Activated CD4-positive, alpha-beta T cell treated with anti-CD3 and anti-CD28 coated beads, Interleukin-10, Interleukin-2, amounts not matched to agents 100 ng/mL and 50 ng/mL, durations not matched to agents 16 hours and 8 hours (primary cell): Measurements from ENCODE around the gene ST6GAL2.
A peak's percentile ranks its signal among the peaks of the same experiment; 100 is the strongest.

ENCODE experiments used
- DNase-seq: peaks from one replicate; pipeline ENCODE4 v3.0.0-alpha.2; 2020

The ST6GAL2 gene, protein sequence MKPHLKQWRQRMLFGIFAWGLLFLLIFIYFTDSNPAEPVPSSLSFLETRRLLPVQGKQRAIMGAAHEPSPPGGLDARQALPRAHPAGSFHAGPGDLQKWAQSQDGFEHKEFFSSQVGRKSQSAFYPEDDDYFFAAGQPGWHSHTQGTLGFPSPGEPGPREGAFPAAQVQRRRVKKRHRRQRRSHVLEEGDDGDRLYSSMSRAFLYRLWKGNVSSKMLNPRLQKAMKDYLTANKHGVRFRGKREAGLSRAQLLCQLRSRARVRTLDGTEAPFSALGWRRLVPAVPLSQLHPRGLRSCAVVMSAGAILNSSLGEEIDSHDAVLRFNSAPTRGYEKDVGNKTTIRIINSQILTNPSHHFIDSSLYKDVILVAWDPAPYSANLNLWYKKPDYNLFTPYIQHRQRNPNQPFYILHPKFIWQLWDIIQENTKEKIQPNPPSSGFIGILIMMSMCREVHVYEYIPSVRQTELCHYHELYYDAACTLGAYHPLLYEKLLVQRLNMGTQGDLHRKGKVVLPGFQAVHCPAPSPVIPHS

DNA sequence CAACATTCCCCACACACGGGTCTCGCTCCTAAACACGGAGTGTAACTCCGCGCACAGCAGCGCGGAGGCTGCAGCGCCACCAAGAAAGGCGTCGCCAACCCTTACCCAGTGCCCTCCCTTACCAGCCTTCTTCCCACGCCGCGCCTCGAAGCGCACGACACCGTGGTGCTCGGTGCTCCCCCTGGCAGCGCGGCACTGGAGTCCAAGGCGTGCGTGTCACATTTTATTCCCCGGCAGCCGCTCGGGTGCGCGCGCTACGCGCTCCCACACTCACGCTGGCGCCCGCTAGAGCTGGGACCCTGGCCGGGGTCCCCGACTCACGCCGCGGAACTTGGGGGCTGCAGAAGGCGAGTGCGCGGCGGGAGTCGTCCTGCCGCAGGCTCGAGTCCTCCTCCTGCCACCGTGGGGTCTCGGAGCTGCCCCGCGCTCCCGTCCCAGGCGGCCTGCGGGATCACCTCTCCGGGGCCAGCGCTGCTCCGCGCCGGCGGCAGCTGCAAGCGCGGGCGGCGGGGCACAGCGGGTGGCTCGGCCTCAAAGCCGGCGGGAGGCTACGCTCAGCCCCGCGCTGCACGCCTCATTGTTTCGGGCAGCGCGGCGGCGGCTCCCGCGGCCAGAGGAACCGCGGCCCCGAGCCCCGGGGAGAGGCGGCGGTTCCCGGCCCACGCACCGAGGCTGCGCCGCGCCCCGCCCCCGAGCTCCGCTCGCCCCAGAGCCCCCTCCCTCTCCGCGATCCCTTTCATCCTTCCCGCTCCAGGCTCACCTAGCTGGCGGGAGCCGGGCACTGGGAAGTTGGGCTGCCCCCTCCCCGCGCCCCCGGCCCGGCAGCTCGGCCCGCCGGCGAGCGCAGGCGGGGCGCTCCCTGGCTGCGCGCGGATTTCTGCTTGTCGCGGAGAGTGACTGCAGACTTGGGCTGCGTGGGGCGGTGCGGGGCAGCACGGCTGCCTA is at the start of gene ST6GAL2:
Gene ST6GAL2 (minus strand): TSS at position 197 of the 945 bp plus-strand sequence. CDS start 42,190 bp downstream, outside the sequence.
- DNase-seq, result no peak

DNA sequence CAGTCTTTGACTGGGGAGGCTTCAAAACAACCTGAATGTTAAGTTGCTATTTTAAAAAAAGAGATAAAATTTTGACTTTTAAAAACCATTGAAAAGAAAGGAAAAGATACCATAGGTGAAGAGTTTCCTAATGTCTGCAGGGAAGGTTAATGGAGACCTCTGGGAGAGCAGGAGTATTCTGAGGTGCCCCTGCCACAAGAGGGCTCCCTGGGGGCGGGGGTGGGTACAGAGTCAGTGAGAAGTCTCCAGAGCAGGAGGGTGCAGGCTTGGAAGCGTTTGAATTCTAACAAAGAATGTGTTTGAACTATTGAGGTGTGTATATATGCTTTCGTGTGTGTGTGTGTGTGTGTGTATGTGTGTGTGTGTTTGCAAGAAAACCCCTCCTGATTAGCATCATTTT is 46.7 kb upstream of the ST6GAL2 start:
- no peak for DNase-seq

DNA sequence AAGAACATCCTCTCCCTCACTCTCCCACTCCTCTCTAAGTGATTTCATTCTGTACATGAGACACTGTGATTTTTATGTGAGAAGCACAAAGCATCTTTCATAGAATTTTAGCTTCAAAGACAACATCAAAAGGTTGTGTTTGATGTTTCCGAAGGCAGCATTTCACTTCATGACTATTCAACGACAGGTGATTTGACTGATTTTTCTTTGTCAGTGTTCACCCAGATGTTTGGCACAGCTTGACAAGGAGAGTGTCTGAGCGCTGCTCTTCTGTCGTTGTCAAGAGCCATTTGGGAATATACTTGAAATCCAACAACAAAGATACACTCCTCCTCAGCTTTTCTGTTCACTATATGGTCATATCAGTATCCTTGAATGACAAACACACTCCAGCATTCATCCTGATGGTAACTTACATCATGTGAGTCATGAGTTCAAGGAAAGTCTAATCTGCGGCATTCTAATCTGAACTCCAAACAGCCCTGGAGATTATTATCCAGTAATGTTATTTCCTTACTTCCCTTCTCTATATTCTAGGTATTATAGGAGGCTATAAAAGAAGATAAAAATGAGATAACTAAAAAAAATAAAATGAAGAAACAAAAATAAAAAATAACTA is 45.9 kb upstream of the ST6GAL2 start:
- no peak for DNase-seq

DNA sequence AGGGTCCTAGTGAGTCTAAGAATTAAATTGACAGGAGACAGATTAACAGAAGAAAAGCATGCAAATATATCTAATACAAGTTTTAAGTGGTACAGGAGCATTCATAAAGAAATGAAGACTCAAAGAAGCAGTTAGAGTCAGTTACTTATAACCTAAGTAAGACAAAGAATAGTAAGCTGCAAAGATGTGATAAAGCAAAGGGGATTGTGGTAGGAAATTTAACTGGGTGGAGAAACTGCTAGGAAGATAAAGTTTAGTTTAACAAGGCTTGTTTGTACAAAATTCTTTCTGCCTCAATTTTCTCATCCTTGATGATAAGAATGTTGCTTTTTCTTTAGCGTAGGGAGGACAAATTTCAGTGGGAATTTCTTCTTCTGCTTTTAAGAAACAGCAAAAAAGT is 35.5 kb upstream of the ST6GAL2 start:
- DNase-seq, result no peak

DNA sequence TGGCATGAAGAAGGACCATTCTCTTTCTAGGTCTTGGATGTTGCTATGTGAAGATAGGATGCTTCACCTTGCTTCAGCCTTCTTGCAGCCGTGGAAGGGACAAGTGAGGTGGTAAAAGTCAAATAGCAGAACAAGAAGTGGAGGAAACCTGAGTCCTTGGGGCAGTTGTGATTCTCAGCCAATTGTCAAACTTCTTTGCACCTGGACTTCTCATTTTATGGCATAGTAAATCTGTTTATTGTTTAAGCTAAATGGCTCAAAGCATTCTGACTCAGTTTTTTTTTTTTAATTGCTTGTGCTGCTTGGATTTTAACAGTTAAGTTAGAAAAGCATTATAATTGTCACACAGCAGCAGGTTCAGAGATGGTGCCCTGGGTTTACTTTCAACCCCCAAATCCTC is 33.0 kb upstream of the ST6GAL2 start:
- DNase-seq, result no peak

DNA sequence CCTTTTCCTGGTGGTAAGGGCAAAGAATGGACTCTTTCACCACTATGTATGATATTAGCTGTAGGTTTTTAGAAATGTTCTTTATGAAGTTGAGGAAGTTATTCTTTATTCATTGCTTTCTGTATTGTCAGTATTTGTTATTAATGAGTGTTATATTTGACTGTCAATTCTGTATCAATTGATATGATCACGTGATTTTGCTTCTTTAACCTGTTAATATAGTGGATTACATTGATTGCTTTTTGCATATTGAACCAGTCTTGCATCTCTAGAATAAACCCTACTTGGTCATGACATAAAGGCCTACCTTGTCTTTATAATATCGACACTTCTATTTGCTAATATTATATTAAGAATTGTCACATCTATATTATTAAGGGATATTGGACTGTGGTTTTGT is 18.3 kb upstream of the ST6GAL2 start:
- no peak for DNase-seq

DNA sequence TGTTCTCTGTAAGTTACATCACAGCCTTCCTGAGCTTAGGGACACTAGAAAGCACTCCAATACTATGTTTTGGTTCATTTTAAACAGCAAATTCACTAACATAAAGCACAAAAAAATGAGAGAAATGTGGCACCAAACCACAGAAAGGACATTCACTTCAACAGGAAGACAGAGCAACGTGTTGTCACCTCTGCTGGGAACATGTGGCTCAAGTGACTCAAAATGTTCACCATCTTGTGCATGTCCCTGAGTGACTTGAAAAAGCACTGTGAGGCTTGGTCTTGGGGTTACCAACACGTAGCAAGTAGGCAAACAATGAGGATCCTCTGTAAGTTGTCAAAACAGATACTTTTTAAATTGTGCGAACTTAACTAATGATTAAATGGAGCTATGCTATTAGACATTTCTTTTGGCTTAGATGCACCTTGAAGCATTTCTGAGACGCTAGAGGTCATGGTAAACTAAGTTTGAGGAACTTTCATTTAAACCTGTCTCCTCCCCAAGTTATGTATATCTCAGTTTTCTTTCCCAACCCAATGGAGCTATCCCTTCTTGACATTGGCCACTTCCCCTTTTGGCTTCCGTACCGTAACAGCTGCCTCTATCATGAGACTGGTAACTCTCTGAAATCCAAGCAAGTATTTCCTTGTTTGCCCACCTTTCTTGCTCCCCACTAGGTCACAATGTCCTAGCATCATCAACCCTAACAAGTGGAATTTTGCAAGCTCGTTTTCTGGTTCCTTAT is 14.0 kb upstream of the ST6GAL2 start:
- DNase-seq, result no peak

DNA sequence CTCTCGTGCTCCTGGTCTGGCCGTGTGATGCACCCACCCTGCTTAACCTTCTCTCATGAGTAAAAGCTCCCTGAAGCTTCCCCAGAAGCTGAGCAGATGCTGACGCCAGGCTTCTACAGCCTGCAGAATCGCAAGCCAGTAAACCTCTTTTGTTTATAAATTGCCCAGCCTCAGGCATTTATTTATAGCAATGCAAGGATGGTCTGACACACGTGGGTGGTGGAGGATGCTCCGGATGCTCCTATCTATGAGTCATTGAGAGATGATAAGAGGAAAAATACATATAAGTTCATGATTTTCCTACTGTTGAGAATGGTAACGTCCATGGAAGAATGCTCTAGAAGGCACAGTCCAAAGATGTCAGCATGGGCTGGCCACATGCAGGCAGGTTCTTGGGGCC is 8.6 kb upstream of the ST6GAL2 start:
- no peak for DNase-seq

DNA sequence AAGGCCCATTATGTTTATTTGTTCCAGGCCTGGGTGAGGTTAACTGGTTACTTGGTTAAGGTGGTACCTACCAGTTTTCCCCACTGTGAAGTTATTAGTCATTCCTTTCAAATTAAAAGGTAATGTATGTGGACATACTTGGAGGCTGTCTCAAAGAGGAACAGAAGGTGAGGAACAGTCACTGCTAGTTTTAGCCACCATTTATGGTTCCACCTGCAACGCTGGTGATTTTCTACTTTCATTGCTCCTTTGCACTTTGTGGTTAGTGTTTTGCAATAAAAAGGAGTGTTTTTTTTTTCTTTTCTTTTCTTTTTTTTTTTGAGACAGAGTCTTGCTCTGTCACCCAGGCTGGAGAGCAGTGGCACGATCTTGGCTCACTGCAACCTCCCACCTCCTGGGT is 6.1 kb upstream of the ST6GAL2 start:
- no peak for DNase-seq

DNA sequence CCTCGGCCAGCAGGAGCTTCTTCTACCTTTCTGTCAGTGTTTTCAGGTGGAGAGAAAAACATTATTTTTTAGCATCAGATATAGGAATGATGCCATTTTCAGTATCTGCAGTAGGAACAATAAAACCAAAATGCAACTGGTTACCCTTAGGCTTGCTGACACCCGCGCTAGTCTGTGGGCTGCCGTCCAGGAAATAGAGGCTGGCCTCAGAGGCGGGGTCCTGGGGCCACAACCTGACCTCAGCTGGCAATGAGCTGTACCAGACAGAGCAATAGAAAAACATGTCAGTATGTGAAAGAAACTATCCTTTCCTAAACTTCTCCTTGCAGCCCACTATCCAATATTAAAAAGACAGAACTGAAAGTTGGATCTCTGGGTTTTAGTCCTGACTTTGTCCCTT is 4.6 kb upstream of the ST6GAL2 start:
- peak; percentile 4 for DNase-seq

DNA sequence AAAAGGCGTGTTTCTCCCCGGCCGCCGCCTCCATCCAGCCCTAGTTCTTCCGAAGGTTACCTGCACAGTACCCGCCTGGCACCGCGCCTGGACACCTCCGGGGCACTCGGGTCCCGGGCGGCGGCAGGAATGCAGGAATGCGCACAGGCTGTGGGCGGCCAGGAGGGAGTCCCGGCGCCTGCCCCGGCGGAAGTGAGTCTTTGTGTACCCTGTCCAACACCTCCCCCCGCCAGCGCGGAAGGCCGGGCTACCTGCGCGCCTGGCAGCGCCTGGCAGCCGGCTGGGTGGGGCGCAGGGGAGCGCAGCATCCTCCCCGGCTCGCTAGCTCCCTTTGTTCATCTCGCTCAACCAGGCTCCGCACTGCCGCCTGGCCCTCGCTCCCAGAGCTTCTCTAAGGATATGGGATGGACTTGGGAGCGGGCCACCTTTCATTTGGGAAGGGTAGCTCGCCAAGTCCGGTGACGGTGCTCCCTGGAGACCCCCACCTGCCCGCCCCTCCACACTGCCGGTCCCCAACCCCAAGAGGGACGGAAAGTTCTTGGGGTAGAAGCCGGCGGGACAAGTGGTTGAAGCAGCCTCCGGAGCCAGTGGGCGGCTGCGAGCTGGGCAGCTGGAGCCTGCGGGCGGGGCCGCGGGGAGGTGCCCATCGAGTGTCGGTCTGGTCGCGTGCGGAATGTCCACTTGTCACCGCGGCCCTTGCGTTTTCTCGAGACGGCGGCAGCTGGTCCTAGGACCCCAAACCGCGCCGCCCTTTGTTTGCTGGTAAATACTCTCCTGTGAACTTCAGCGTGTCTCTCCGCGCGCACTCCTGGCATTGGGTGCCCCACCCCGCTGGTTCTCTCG is 1.2 kb upstream of the ST6GAL2 start:
- no peak for DNase-seq

DNA sequence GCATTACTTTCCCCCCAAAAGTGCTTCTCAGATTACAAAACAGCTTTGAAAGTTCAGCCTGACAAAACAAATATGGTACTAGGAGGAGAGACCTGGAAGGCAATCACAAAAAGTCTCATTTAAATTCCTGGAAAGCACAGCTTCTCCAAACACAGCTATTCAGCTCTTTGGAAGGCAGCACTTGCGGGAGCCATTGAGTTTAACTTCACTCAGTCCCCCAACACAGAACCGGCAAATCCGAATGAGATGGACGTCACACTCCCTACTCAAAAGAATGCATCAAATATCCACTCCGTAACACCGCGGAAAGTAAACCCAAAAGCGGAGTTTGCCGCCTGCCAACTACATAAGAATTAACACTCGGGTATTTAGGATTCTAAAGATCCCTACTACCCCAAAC is 638 bp downstream of the ST6GAL2 start:
- no peak for DNase-seq

DNA sequence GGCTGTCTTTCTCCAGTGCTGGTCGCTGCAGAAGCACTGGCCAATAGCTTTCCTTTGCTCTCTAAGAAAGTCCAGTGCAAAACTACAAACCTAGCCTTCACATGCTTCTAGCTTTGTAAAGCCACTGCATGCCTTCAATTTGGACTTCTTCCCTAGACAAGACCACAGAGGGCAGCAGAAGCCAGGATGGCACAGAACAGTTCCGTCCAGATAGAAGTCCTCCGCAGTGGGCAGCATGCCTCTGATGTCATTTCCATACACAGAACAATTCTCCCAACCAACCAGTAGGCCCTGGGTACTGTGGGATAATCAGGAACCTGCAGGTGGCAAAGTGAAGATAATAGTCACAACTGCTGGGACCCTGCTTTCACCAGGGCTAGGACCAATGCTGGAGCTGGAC is 3.3 kb downstream of the ST6GAL2 start:
- DNase-seq, result no peak

DNA sequence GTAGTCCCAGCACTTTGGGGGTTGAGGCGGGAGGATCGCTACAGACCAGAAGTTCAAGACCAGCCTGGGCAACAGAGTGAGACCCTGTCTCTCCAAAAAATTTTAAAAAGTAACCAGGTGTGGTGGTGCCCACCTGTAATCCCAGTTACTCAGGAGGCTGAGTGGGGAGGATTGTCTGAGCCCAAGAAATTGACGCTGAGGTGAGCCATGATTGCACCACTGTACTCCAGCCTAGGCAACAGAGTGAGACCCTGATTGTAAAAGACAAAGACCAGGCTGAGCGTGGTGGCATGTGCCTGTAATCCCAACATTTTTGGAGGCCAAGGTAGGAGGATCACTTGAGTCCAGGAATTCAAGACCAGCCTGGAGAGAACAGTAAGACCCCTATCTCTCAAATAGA is 7.8 kb downstream of the ST6GAL2 start:
- no peak for DNase-seq

DNA sequence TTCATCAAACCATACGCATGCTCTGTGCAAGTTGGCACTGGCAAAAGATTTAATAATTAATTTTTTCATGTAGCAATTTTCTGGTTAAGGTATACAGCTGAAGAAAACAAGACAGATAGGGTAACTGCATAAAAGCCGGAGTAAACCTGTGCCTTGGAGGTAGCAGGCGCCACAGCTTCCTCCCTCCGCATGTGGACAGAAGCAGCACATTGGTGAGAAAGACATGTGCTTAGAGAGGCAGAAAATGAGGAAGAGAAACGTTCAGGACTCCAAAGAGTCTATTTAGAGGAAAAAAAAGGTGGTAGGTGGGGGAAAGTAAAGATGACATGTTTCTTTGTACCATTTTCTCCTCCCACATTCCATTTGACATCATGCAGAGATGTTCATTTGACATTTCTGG is 9.3 kb downstream of the ST6GAL2 start:
- no peak for DNase-seq

DNA sequence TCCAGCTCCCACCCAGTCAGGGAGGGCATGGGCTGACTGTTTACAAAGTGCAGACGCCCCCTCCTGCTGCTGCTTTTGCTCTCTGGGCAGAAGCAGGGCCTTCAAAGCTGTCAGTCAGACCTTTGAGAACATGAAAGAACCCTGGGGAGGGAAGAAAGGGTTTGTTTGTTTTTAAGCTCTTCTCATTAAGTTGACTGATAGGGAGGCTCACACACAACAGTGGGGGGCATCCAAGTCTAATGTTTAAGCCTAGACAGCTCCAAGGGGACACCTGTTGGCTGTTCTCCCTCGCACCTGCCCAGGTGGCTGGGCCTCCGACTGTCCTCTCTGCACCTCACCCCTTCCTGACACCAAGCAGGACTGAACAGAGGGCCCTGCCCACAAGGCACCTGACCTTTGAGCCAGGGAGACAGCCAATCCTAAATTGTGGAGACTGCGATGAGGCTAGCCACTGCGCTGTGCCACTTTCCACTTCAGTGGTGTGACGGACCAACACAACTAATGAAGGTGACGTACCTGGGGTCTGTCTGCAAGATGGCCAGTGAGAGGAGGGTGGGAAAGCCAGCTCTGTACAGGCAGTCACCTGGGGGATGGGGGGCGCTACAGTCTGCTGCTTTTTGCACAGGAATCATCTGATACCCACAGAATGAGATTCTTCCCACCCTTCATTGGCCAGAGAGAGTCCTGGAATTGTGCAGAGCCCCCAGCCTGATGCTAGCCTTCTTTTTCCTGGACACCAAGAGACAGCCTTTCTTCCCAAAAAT is 16.3 kb downstream of the ST6GAL2 start:
- no peak for DNase-seq

DNA sequence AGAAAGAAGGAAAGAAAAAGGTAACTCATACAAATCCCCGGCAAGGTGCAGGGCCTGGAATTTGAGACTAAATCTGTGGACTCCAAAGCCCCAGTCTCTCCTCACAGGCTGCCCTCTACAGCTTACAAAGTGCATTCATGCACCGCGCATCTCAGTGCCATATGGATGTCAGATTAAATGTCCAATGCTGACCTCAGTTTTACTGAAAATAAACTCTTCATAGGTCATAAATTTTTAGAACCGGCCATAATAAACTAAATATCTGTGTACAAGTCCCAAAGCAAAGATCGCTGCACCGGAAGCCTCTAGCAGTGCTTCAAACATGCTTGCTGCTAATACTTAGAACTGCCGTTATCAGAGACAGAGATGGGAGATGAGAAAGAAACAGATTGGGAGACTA is 17.7 kb downstream of the ST6GAL2 start:
- no peak for DNase-seq

DNA sequence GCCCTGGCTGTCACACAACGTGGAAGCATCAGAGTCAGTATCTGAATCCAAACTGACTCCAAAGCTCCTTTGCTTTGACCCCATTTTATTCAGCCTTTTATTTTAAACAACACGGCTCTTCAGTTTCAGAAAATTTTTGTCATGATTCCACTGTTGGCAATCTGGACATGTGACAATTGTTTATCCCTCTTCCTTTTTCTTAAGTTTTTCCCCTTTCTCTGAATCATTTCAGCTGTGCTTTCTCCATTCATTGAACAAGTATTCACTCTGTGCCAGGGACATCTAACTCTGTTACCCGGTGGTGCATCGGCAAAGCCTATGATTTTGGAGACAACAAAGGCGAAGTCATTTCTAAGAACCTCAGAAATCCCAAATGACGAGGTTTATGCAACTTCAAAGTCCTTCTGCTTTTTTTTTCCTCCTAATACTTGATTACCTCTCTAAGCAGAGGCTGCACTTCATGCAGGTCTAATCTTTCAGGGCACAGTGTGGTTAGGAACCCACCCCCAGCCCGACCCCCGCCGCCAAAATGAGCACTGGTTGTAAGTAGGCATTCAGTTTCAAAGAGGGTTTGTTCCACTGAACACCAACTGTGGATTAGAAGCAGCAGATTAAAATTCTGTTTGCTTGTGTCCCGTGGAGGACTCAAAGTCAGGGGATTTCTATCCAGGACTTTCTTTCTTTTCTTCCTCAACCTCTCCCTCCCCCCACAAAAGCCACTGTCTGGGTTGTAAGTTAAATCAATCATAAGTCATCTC is 18.6 kb downstream of the ST6GAL2 start:
- no peak for DNase-seq

DNA sequence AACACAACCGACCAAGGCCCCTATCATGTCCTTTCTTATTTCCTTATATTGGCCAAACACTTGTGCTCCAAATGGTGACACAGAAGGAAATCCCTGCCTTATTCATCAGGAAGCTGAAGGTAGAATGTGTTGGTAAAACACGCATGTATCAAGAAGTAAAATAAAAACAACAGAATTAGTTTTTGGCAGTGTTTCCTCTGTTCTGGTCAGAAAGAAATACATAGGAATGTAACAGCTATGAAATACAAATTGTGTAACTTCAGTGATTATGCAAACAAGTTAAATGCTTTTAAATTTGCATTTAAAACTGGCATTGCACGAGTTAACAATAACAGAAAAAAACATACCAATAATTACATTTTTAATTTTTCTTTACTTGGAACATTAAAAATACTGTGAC is 19.3 kb downstream of the ST6GAL2 start:
- no peak for DNase-seq

DNA sequence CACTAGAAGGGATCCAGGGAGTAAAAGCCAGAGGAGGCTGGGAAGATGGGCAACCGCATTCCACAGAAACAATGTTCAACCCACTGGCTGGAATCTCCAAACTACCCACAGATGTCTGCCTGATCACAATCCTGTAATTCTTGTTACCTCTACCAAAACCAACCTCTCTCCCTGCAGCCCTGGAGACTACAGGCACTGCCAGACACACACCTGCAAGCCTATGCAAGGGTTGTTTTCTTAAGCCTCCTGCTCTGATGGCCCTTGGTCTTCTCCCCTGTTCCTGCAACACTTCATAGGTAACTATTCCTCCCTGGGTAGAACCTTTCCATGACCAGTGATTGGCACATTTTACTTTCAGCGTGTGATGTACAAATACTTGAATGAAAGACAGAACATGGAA is 21.9 kb downstream of the ST6GAL2 start:
- no peak for DNase-seq
